Liver (tissue), 3 donors: ENCODE measurements around the gene TMEM94.

Experiments used
- CTCF ChIP-seq: fragments of 150-350 bp; IDR thresholded peaks from 2 replicates; pipeline ENCODE4 v1.5.1; 2017; ENCODE audit warnings: improper control_type of control experiment, low read depth, low read length; ENCODE audit not compliant: missing input control
- EGR1 ChIP-seq, 2 donors: IDR thresholded peaks; 2 replicates each; pipeline ENCODE4 v1.6.1; 2016 to 2018; ENCODE audit warnings: antibody characterized with exemption in 2 of 2, low read depth in 2 of 2
- FOXA1 ChIP-seq: IDR thresholded peaks from 2 replicates; pipeline ENCODE4 v1.6.1; 2016; ENCODE audit warnings: antibody characterized with exemption
- JUND ChIP-seq, 2 donors: IDR thresholded peaks; 2 replicates each; pipeline ENCODE4 v1.6.1; 2016; ENCODE audit warnings: antibody characterized with exemption in 2 of 2
- MAX ChIP-seq: IDR thresholded peaks from 2 replicates; pipeline ENCODE4 v1.6.1; 2016; ENCODE audit warnings: antibody characterized with exemption
- TAF1 ChIP-seq: conservative IDR thresholded peaks from 2 replicates; pipeline ENCODE4 v1.6.1; 2016; ENCODE audit warnings: antibody characterized with exemption, mild to moderate bottlenecking
- donor health status: healthy.
- donor health status: healthy.

GRCh38 chr17:75501378-75502071 lies 45.1 kb downstream of the TMEM94 start:
- TF ChIP-seq CTCF (no peak), JUND (IDR thresholded peaks at IDR 0.05) (no peak), MAX (no peak), TAF1 (no peak), EGR1 (IDR thresholded peaks at IDR 0.05; ENCODE audit: low read depth in 2 of 2) (no peak), FOXA1 (no peak)
